GM19023 (cell line): ENCODE measurements around the gene ASIC3.

Source experiments
- ATAC-seq: cut with Tn5 transposase; IDR thresholded peaks from one replicate; pipeline ENCODE4 v1.9.1; 2021; ENCODE audit warnings: mild to moderate bottlenecking, moderate library complexity; ENCODE audit not compliant: unreplicated experiment

ASIC3 gene

DNA sequence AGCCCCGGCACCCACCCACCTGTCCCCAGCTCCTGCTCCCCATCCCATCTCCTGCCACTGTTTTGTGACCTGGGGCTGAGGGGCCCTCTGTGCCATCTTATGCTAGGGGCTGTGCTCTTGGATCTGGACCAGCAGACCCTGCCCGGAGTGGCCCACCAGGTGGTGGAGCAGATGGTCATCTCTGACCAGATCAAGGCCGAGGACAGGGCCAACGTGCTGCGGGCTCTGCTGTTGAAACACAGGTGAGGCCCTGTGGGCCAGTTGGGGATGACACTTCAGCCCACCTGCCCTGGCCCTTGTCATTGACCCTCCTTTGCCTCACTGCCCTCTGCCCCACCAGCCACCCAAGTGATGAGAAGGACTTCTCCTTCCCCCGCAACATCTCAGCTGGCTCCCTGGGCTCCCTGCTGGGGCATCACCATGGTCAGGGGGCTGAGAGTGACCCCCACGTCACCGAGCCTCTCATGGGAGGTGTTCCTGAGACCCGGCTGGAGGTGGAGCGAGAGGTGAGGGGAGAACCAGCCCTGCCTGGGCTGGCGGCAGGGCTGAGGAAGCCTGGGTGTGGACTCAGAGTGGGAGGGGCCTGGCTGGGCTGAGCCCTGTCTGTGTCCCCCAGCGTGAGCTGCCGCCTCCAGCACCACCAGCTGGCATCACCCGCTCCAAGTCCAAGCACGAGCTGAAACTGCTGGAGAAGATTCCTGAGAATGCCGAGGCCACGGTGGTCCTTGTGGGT lies 21.7 kb downstream of the ASIC3 start:
- no peak for ATAC-seq

DNA sequence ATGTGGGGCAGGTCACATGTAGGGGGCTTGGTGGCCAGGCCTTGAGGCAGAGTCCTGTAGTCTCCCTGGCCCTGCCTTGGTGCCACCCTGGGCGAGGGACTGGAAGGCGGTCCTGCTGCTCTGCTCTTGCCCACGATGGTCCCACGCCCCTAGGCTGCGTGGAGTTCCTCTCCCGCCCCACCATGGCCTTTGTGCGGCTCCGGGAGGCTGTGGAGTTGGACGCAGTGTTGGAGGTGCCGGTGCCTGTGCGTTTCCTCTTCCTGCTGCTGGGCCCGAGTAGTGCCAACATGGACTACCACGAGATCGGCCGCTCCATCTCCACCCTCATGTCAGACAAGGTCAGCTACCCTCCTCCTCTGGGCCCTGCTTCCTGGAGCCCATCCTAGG lies 22.2 kb downstream of the ASIC3 start:
- no peak for ATAC-seq

DNA sequence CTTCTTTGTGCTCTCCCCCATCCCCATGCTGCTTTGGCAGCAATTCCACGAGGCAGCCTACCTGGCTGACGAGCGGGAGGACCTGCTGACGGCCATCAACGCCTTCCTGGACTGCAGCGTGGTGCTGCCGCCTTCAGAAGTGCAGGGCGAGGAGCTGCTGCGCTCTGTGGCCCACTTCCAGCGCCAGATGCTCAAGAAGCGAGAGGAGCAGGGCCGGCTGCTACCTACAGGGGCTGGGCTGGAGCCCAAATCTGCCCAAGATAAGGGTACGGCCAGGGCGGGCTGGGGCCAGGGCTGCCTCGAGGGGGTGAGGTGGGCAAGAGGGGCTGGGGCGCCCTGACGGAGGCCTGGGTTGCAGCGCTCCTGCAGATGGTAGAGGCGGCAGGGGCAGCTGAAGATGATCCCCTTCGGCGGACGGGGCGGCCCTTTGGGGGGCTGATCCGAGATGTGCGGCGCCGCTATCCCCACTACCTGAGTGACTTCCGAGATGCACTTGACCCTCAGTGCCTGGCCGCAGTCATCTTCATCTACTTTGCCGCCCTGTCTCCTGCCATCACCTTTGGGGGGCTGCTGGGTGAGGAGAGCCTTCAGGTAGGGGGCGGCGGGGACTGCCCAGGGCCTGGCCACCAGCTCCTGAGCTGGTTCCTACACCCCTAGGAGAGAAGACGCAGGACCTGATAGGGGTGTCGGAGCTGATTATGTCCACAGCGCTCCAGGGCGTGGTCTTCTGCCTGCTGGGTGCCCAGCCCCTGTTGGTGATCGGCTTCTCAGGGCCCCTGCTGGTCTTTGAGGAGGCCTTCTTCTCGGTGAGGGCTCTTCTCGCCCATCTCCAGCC lies 22.9 kb downstream of the ASIC3 start:
- ATAC-seq = no peak

DNA sequence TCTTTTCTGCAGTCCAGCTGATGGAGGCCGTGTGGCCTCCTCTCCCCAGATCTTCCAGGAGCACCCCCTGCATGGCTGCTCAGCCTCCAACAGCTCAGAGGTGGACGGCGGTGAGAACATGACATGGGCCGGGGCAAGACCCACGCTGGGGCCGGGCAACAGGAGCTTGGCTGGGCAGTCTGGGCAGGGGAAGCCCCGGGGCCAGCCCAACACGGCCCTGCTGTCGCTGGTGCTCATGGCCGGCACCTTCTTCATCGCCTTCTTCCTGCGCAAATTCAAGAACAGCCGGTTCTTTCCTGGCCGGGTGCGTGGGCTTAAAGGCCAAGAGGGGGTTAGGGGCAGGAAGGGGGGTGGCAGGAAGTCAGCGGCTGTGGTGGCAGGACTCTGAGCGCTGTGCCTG lies 25.7 kb downstream of the ASIC3 start:
- ATAC-seq = no peak

DNA sequence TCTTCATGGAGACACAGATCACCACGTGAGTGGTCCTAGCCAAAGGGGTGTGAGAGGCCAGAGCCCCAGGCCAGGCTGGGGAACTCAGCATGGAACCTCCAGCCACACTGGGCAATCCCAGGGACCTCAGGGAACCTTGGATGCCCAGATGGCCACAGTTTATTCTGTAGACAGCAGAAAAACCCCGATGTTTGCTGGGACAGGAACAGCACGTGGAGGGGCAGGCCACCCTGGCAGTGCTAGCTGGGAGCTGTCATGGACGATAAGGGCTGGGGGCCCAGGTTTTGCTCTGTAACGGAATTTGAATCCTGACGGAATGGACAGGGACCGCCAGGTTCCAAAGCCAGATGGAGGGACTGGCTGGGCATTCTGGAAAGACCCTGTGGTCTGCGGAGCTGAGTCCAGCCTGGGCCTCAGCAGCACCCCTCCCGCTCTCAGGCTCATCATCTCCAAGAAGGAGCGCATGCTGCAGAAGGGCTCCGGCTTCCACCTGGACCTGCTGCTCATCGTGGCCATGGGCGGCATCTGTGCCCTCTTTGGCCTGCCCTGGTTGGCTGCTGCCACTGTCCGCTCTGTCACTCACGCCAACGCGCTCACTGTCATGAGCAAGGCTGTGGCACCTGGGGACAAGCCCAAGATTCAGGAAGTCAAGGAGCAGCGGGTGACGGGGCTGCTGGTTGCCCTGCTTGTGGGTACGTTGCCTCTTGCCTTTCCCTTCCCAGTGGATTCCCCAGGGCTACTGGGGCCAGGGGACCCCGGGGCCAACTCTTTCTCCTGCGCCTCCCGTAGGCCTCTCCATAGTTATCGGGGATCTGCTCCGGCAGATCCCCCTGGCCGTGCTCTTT lies 26.7 kb downstream of the ASIC3 start:
- no peak for ATAC-seq

DNA sequence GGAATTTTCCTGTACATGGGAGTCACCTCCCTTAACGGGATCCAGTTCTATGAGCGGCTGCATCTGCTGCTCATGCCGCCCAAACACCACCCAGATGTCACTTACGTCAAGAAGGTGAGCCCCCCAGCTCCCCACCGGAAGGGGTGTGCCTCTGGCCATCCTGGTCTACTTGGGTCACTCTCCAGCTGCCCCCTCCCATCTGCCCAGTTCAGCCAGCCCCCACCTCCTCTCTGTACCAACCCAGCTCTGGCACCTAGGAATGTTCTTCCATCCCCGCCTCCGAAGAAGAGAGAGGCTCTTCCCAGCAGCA lies 27.3 kb downstream of the ASIC3 start:
- ATAC-seq = no peak

DNA sequence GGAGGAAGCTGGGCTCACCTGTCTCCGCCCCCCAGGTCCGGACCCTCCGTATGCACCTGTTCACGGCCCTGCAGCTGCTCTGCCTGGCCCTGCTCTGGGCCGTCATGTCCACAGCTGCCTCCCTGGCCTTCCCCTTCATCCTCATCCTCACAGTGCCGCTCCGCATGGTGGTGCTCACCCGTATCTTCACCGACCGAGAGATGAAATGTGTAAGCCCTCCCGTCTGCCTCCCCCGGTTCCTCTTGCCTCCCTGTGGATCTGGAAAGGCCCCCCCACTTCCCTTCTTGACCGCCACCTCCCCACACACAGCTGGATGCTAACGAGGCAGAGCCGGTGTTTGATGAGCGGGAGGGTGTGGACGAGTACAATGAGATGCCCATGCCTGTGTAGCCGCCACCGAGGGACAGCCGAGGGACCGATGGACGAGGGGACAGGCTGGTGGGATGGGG lies 27.7 kb downstream of the ASIC3 start:
- no peak for ATAC-seq

DNA sequence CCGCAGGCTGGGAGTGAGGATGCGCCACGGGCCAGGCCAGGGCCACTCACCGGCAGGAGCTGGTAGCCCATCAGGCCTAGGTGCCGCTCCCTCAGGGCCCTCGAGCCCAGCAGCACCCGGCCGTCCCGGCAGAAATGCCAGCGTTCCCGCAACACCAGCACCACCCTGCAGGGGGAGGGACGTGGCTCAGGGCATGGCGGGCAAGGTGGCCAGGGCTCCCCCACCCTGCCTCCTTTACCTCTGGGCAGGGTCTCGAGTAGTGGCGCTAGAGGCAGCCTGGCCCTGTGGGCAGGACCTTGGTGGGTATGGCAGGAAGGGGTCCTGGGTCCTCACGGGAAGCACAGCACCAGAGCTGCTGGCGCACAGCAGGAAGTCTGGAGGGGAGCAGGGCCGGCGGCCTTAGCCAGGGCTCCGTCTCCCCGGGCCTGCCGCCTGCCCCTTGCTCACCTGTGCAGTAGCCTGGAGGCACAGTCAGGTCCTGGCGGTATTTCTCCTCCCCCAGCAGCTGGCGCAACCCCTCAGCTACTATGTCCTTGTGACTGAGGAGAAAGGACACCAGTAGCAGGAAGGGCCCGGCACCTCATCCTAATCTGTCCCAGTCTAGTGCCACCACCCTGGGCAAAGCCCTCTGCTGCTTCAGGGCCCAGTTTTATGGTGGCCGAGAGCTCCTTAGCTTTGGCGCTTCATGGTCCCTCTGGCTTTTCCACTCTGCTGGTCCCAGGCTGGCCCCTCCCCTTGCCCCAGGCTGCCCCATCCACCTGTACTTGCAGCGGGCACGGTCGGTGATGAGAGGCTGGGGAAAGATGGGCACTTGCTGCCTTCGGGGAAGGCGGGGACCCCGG lies 28.8 kb downstream of the ASIC3 start:
- ATAC-seq = no peak

DNA sequence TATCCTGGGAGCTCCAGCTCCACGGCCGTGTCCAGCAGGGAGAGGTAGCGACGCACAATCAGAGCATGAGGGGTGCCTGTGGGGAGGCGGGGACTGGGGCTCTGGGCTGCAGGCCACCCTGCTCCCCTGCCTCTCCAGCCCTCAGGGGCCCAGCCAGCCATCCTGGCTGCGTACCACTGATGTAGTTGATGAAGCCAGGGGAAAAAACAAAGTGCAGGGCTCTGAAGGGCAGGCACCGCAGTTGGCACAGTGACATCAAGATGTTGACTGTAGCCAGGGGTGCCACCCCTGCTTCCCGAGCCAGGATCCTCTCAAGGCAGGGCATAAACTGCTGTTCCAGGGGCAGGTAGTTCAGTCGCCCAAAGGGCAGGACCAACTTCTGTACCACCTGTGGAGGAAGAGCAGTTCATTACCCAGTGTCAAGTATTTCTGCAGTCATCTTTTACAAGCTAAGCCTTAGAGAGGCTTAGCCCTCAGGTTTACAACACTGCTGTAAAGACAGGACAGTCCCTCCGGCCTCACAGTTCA lies 29.4 kb downstream of the ASIC3 start:
- ATAC-seq = no peak

DNA sequence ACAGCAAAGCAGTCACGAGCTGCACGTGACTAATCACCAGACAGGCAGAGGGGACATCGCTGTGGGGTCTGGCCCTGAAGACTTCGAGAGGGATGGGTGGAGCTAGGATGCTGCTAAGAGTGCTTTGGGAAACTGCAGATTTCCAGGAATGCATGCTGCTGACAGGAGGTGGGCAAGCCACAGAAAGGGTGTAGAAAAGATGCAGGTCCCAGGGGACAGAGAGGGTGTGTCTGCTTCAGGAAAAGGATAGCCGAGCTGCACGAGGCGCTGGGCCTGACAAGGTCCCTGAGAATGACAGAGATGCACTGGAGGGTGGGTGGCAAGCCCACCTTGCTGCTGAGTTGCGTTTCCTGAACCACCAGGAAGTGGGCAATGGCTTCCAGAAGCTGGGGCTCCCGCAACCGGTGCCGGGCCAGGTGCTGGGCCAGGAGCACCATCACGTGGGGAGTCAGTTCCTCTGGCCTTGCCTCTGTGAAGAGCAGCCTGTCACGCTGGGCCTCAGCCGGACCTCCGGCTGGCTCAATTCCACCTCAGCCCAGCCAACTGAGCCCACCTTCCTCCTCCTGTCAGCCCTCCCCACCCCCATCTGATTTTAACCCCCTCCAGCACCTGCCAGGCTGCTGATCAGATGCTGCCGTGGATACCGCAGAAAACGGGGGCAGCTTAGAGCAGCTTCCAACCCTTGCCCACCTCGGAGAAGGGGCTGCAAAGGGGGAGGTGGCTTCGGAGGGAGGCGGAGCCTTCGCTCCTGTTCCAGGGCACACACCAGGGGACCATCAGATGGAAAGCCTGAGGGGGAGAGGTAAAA lies 30.1 kb downstream of the ASIC3 start:
- ATAC-seq = no peak

DNA sequence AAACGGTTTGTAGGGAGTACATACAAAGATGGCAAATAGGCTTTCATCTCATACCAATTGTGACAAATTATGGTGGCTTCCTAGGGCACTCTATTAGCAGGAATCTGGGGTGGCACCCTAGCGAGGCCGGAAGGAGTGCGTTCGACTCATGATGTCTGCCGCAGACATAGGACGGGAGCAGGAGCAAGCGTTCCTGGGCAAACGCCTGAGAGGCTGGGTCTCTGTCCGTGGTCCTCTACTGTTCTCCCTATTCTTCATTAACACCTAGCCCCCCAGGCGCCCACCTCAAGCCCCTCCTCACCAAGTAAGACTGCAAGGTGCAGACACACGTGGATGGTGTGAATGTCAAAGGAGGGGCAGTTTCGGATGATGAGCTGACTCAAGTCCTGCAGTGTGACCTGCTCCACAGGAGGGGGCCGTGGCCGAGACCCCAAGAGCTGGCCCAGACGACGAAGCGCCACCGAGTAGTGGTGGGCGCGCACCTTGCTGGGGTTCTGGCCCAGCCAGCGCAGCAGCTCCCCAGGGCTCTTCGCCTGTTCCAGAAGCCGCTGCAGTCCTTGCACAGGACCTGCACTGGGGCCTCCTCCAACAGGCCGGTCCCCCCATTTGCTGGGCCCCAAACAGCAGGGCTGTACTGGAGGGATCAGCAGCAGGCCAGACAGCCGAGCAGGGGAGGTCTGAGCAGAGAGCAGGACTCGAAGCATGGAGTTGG lies 31.0 kb downstream of the ASIC3 start:
- no peak for ATAC-seq

DNA sequence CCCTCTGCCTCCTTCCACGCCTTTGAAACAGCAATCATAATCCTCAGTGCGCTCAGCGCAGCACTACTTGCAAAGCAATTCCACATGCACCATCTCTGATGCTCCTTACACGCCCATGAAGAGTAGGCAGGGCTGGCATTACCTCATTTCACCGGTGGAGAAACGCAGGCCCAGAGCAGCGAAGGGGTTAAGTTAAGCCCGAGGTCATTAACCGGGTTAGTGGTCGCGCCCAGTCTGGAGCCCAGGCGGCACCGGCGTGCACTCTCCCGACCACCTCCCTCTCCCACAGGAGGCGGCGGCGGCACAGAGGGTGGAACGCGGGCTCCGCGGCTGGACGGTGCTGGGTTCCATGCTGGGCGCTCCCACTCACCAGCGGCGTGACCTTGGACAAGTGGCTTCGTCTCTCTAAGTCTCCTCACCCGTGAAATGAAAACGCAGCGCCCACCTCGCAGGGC lies 31.8 kb downstream of the ASIC3 start:
- peak; percentile 4 for ATAC-seq

DNA sequence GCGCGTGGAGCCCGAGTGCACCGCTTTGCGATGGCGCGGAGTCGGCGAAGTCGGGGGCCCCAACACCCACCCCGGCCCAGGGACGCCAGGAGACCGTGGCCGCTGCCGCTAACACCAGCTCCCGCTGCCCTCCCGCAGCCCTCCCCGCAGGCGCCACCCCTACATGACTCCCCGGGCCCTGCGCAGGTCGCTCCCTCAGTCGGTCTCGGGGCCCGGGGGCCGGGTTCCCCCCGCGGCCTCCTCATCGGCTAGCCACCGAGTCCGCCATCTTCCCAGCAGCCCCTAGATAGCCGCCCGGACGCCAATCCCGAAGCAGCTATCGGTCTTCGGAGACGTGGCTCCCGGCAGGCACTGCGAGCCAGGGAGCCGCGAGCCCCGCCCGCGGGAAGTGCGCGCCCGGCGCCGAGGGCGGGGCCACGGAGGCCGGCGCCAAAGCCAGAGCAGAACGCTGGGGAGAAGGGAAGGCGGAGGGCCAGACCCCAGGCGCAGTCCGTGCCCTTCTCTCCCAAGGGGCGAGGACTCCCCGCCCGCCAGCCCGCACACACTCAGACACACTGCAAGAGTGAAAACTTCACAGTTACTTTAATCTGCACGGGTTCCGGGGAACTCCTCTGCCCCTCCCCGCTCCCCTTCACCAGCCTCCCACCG lies 32.3 kb downstream of the ASIC3 start, which contains the start of gene FASTK:
TSS of gene FASTK (minus strand) at position 288 of the 648 bp plus-strand sequence. CDS start at position 245, 43 bp downstream.
- ATAC-seq = peak; percentile 78

DNA sequence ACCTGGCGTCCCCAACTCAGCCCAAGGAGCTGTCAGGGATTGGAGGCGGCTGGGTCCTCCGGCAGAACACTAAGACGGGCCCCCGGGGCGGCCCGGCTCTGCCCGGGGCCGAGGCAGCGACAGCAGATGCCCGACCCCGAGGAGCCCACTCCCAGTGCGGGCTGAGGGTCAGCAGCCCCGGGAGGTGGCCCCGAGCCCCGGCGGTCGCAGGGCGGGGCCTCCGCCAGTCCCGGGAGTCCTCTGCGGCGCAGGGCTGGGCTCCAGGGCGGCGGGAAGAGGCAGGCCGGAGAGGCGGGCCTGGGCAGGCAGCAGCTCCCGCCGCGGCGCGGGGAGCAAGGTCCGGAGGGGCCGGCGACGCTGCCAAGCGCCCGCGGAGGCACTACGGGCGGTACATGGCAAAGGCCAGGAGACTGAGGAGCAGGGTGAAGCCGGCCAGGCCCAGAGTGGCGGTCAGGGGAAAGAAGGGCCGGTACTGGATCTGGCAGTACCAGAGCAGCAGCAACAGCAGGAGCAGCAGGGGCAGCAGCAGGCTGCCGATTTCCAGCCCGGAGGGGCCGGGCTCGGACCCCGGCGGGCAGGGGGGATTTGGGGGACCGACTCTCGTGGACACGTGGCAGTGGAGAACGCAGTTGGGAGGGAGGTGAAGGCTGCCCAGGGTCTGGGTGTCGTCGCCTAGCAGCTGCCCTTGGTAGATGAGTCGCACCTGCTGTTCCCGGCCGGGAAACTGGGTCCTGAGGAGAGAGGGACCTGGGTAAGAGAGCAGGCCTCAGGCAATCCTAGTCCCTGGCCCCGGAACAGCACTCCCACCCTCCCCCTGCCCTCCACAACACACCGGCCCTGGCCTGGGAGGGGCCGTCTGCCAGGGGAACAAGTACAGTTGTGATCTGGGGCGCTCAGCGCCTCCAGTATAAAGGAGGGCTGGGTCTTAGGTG lies 33.1 kb downstream of the ASIC3 start:
- ATAC-seq = no peak

DNA sequence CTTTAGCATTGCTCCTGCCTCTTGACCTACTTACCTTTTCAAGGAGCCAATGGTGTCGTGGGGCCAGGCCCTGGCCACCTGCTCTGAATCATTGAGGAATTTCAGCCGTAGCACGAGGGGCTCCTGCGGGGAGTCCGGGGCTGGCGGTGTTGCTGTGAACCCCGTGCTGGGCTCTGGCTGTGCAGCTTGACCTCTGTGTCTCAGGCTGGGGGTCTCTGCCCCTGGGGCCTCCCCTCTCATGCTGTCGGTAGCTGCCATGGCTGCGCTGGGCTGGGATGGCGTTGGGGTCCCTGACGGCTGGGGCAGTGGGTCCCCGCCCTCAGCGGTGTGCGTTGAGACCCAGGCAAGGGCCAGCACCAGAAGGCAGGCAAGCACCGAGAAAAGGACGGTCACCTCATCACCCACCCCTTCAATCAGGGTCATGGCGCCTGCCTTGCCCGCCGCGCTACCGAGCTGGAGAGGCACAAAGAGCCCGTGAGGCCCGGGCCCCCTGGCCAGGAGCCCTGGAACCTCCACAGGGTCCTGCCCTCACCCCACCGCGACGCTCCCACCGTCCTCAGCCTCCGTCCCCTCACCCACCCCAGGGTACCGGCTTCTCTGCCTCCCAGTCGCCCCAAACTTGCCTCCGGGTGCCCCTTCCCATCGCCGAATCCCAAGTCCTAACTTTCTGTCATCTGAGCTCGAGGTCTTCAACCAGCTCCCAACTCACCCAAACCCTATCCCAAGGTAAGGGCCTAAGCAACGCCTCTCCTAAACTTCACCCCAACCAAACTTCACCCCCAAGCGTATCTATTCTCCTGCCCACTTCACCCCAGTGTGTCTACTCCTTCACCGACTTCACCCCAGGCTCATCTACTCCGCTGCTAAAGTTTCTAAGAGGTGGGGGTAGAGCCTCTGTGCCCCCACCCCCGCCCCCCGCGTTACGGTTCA lies 34.1 kb downstream of the ASIC3 start:
- no peak for ATAC-seq
